HCT116 (cell line): ENCODE data around the gene PRR29. TPM values are rescaled to one million over a fixed set of nuclear protein-coding genes. Genes with fewer than 3 reads are reported as not detected.
A peak's percentile ranks its signal among the peaks of the same experiment; 100 is the strongest.

ENCODE experiments used
- ATAC-seq: fragments of 200-7000 bp; cut with Tn5 transposase; 2 replicates; pipeline ENCODE4 v1.9.1; 2020; ENCODE audit warnings: mild to moderate bottlenecking, moderate library complexity
- BruUV-seq: library from RNA; stranded (reverse); fragments of 400-500 nt; replicated peaks from 2 replicates; lab custom pipeline; 2021; lab: Mats Ljungman, UMichigan
- CTCF ChIA-PET: fragments of 300-600 bp; sonication (Branson Sonifier 250); formaldehyde crosslinking; loops from one replicate; lab custom pipeline; 2021; ENCODE audit warnings: antibody characterized with exemption; lab: Charles Lee
- POLR2A ChIA-PET: fragments of 300-600, 350-600 bp; sonication (Branson Sonifier 250); formaldehyde crosslinking; loops from one replicate; lab custom pipeline; 2021; ENCODE audit warnings: antibody characterized with exemption; lab: Charles Lee
- RAD21 ChIA-PET, 2 experiments: fragments of 300-600 bp; sonication (Branson Sonifier 250); formaldehyde crosslinking; loops; one replicate each; lab custom pipeline; 2023; ENCODE audit warnings: low total read pairs in 2 of 2; ENCODE audit not compliant: uncharacterized antibody in 2 of 2, unreplicated experiment in 2 of 2, low non-redundant PET in 1 of 2; lab: Charles Lee
- DNase-seq: peaks from one replicate; pipeline ENCODE4 v3.0.0-alpha.2; 2010; ENCODE audit warnings: low read depth, low spot score
- H2AFZ ChIP-seq: fragments of 200-600 bp; shearing (Covaris generic), sonication (generic); 2 replicates; pipeline ENCODE4 v1.6.1; 2017; ENCODE audit warnings: low read depth, mixed run types, mixed read lengths, antibody characterized with exemption, low read length; ENCODE audit not compliant: poor library complexity, severe bottlenecking
- H3K27ac ChIP-seq: 2 replicates; pipeline ENCODE4 v1.5.1; 2012; ENCODE audit warnings: low read depth, low read length
- H3K27me3 ChIP-seq: fragments of 200-600 bp; sonication (generic); 2 replicates; pipeline ENCODE4 v1.6.1; 2016; ENCODE audit warnings: mixed run types, low read length, mixed read lengths; ENCODE audit not compliant: insufficient read depth
- H3K36me3 ChIP-seq, 2 experiments: fragments of 200-500 bp in 1 of 2; fragments of 200-600 bp in 1 of 2; sonication (Bioruptor generic) in 1 of 2; sonication (generic) in 1 of 2; 2 replicates each; pipeline versions ENCODE4 v1.5.1 to v1.6.1; 2014 to 2016; ENCODE audit warnings: low read length in 2 of 2, inconsistent platforms in 1 of 2, mixed read lengths in 1 of 2, mixed run types in 1 of 2; ENCODE audit not compliant: insufficient read depth in 2 of 2, control insufficient read depth in 1 of 2
- H3K4me1 ChIP-seq, 2 experiments: fragments of 200-600 bp in 1 of 2; sonication (generic) in 1 of 2; 2 replicates each; pipeline versions ENCODE4 v1.5.1 to v1.6.1; 2012 to 2017; ENCODE audit warnings: low read length in 2 of 2, inconsistent platforms in 1 of 2, mild to moderate bottlenecking in 1 of 2, mixed read lengths in 1 of 2, mixed run types in 1 of 2, moderate library complexity in 1 of 2; ENCODE audit not compliant: insufficient read depth in 2 of 2, control insufficient read depth in 1 of 2
- H3K4me2 ChIP-seq: fragments of 200-600 bp; sonication (generic); 2 replicates; pipeline ENCODE4 v1.6.1; 2017; ENCODE audit warnings: mixed run types, low read length, mixed read lengths
- H3K4me3 ChIP-seq, 2 experiments: fragments of 200-600 bp in 1 of 2; sonication (generic) in 1 of 2; replicated peaks in 1 of 2; 2 replicates each; pipeline ENCODE4 v1.5.1; 2011 to 2016; ENCODE audit warnings: low read length in 2 of 2, control low read depth in 1 of 2, low read depth in 1 of 2, mild to moderate bottlenecking in 1 of 2, mixed read lengths in 1 of 2, mixed run types in 1 of 2
- H3K79me2 ChIP-seq: fragments of 200-600 bp; sonication (generic); 2 replicates; pipeline ENCODE4 v1.6.1; 2017; ENCODE audit warnings: mild to moderate bottlenecking, mixed run types, low read length, moderate library complexity, mixed read lengths; ENCODE audit not compliant: insufficient read depth
- H3K9ac ChIP-seq: fragments of 200-600 bp; sonication (generic); 2 replicates; pipeline ENCODE4 v1.6.1; 2016; ENCODE audit warnings: low read length, mixed read lengths
- H3K9me2 ChIP-seq: fragments of 200-600 bp; sonication (generic), shearing (Covaris generic); 2 replicates; pipeline ENCODE4 v1.6.1; 2017; ENCODE audit warnings: mixed run types, mild to moderate bottlenecking, moderate library complexity; ENCODE audit not compliant: insufficient read depth
- H3K9me3 ChIP-seq, 2 experiments: fragments of 200-500 bp in 1 of 2; fragments of 200-600 bp in 1 of 2; sonication (Bioruptor generic) in 1 of 2; sonication (generic) in 1 of 2; 2 replicates each; pipeline ENCODE4 v1.6.1; 2014 to 2017; ENCODE audit warnings: low read length in 2 of 2, mixed read lengths in 2 of 2, inconsistent platforms in 1 of 2, low read depth in 1 of 2, mild to moderate bottlenecking in 1 of 2, mixed run types in 1 of 2, moderate library complexity in 1 of 2; ENCODE audit not compliant: control insufficient read depth in 1 of 2, insufficient read depth in 1 of 2
- H4K20me1 ChIP-seq: fragments of 200-600 bp; sonication (generic), shearing (Covaris generic); 2 replicates; pipeline ENCODE4 v1.6.1; 2017; ENCODE audit warnings: mixed run types, mild to moderate bottlenecking, moderate library complexity; ENCODE audit not compliant: insufficient read depth
- CBX3 ChIP-seq: IDR thresholded peaks from 2 replicates; pipeline ENCODE4 v1.6.1; 2012; ENCODE audit warnings: low read depth
- CEBPB ChIP-seq: IDR thresholded peaks from 2 replicates; pipeline ENCODE4 v1.6.1; 2012; ENCODE audit warnings: low read depth
- EGR1 ChIP-seq: IDR thresholded peaks from 2 replicates; pipeline ENCODE4 v1.6.1; 2012; ENCODE audit warnings: low read depth
- ELF1 ChIP-seq: IDR thresholded peaks from 2 replicates; pipeline ENCODE4 v1.6.1; 2012; ENCODE audit warnings: low read depth, borderline replicate concordance
- EZH2phosphoT487 ChIP-seq: fragments of 200-600 bp; IDR thresholded peaks from 2 replicates; pipeline ENCODE4 v1.6.1; 2018; ENCODE audit warnings: antibody characterized with exemption, borderline replicate concordance
- FOSL1 ChIP-seq: IDR thresholded peaks from 2 replicates; pipeline ENCODE4 v1.6.1; 2012; ENCODE audit warnings: low read depth
- JUND ChIP-seq: IDR thresholded peaks from 2 replicates; pipeline ENCODE4 v1.6.1; 2012
- POLR2A ChIP-seq: IDR thresholded peaks from 2 replicates; pipeline ENCODE4 v1.7.0; 2011; ENCODE audit warnings: borderline replicate concordance; ENCODE audit not compliant: insufficient read depth, insufficient read length; ENCODE audit errors: extremely low read depth
- POLR2AphosphoS5 ChIP-seq: IDR thresholded peaks from 2 replicates; pipeline ENCODE4 v1.6.1; 2011; ENCODE audit warnings: mild to moderate bottlenecking, low read depth, low read length, moderate library complexity
- SP1 ChIP-seq: IDR thresholded peaks from 2 replicates; pipeline ENCODE4 v1.6.1; 2012; ENCODE audit warnings: low read depth
- YY1 ChIP-seq: IDR thresholded peaks from 2 replicates; pipeline ENCODE4 v1.6.1; 2011; ENCODE audit warnings: low read length, low read depth, moderate library complexity, mild to moderate bottlenecking; ENCODE audit not compliant: insufficient replicate concordance; ENCODE audit errors: extremely low read depth
- ZFX ChIP-seq: fragments of 450-650 bp; IDR thresholded peaks from 2 replicates; pipeline ENCODE4 v1.6.1; 2017
- intact Hi-C: fragments of 100-400 bp; cut with micrococcal nuclease; formaldehyde crosslinking; loops from 2 replicates; pipeline ENCODE4 v1.10.0; 2022
- total RNA-seq: library from RNA; stranded (reverse); gene quantifications from one replicate; pipeline ENCODE4 v1.2.1, GENCODE V29; 2021; ENCODE audit not compliant: unreplicated experiment
- TF ChIP-seq, protein P1 (sequence below): IDR thresholded peaks from 2 replicates; pipeline ENCODE4 v1.6.1; 2011; ENCODE audit warnings: mild to moderate bottlenecking, low read length, moderate library complexity; ENCODE audit not compliant: insufficient replicate concordance; ENCODE audit errors: extremely low read depth
- TF ChIP-seq, protein P2 (sequence below): IDR thresholded peaks from 2 replicates; pipeline ENCODE4 v1.6.1; 2012
- TF ChIP-seq, protein P3 (sequence below): IDR thresholded peaks from 2 replicates; pipeline ENCODE4 v1.6.1; 2012; ENCODE audit warnings: low read depth
- TF ChIP-seq, protein P4 (sequence below): IDR thresholded peaks from 2 replicates; pipeline ENCODE4 v1.6.1; 2012
- TF ChIP-seq, protein P5 (sequence below), 3 experiments: fragments of 200-600 bp in 1 of 3; sonication (generic) in 1 of 3; IDR thresholded peaks in 2 of 3; conservative IDR thresholded peaks in 1 of 3; 2 replicates each; pipeline ENCODE4 v1.5.1; 2012 to 2017; ENCODE audit warnings: low read depth in 2 of 3, low read length in 2 of 3, antibody characterized with exemption in 1 of 3, borderline replicate concordance in 1 of 3, control low read depth in 1 of 3, mild to moderate bottlenecking in 1 of 3, mixed read lengths in 1 of 3, mixed run types in 1 of 3, moderate library complexity in 1 of 3; ENCODE audit not compliant: insufficient read depth in 1 of 3

The PRR29 gene
- total RNA-seq, 1 experiment from 2014 or later: not detected

DNA sequence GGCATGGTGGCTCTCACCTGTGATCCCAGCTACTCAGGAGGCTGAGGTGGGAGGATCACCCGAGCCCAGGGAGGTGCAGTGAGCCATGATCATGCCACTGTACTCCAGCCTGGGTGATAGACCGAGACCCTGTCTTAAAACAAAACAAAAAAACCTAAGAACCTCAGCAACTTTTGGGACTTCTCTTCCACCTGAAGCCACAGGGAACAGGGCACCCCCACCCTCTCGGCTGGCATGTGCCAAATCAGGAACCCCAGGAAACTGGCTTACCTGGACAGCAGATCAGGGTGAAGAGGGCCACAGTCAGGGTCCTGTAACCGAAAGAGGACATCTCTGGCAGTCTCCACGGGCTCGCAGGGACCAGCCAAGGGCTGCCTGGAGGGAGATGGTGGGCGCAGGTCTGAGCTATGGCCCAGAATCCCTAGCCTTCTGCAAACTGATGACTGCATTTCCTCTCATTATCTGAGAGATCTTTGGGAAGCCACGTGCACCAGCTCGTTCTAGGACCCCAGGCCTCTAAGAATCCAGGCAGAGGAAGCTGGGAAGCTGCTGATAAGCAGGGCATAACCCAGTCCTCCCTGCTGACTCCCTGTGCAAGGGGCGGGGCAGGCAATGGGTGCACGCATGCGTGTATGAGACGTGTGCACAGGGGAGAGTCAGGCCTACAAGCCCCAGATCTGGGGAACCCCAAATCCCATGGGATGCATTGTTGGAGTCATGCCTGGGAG lies 8.4 kb downstream of the PRR29 start:
- ChIA-PET CTCF (interaction anchor here (1.4 to 3.1 kb wide), 5 partner anchors 10 to 127 kb away, joined by 3 to 18 read pairs (median 6); no protein-coding TSS in a partner anchor), POLR2A (interaction anchor here (0.8 kb wide), 1 partner anchor 117 kb away, joined by 3 read pairs; no protein-coding TSS in a partner anchor), RAD21 (no interaction called here)
- Histone ChIP-seq H3K4me2 (peak overlapping the region; percentile 71), H3K27ac (no peak overlapping the region), H3K79me2 (no peaks in the 10 kb centered on the region), H4K20me1 (no peaks in the 10 kb centered on the region), H3K27me3 (no peaks in the 10 kb centered on the region), H3K36me3 (no peaks in the 10 kb centered on the region), H2AFZ (no peak overlapping the region), H3K9me3 (no peaks in the 10 kb centered on the region), H3K4me1 (peaks cover 14 to 41% of the 10 kb centered on the region in 2 experiments), H3K9ac (no peak overlapping the region), H3K4me3 (no peak overlapping the region), H3K9me2 (no peaks in the 10 kb centered on the region)
- TF ChIP-seq POLR2AphosphoS5 (no peak), ZFX (no peak), EZH2phosphoT487 (no peak), CEBPB (no peak), SP1 (no peak), YY1 (no peak), ELF1 (no peak), JUND (no peak), FOSL1 (no peak), EGR1 (no peak), CBX3 (no peak), POLR2A (no peak)
- TF ChIP-seq, protein P1, sequence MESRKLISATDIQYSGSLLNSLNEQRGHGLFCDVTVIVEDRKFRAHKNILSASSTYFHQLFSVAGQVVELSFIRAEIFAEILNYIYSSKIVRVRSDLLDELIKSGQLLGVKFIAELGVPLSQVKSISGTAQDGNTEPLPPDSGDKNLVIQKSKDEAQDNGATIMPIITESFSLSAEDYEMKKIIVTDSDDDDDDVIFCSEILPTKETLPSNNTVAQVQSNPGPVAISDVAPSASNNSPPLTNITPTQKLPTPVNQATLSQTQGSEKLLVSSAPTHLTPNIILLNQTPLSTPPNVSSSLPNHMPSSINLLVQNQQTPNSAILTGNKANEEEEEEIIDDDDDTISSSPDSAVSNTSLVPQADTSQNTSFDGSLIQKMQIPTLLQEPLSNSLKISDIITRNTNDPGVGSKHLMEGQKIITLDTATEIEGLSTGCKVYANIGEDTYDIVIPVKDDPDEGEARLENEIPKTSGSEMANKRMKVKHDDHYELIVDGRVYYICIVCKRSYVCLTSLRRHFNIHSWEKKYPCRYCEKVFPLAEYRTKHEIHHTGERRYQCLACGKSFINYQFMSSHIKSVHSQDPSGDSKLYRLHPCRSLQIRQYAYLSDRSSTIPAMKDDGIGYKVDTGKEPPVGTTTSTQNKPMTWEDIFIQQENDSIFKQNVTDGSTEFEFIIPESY: no peak
- TF ChIP-seq, protein P2, sequence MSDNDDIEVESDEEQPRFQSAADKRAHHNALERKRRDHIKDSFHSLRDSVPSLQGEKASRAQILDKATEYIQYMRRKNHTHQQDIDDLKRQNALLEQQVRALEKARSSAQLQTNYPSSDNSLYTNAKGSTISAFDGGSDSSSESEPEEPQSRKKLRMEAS: no peak
- TF ChIP-seq, protein P3, sequence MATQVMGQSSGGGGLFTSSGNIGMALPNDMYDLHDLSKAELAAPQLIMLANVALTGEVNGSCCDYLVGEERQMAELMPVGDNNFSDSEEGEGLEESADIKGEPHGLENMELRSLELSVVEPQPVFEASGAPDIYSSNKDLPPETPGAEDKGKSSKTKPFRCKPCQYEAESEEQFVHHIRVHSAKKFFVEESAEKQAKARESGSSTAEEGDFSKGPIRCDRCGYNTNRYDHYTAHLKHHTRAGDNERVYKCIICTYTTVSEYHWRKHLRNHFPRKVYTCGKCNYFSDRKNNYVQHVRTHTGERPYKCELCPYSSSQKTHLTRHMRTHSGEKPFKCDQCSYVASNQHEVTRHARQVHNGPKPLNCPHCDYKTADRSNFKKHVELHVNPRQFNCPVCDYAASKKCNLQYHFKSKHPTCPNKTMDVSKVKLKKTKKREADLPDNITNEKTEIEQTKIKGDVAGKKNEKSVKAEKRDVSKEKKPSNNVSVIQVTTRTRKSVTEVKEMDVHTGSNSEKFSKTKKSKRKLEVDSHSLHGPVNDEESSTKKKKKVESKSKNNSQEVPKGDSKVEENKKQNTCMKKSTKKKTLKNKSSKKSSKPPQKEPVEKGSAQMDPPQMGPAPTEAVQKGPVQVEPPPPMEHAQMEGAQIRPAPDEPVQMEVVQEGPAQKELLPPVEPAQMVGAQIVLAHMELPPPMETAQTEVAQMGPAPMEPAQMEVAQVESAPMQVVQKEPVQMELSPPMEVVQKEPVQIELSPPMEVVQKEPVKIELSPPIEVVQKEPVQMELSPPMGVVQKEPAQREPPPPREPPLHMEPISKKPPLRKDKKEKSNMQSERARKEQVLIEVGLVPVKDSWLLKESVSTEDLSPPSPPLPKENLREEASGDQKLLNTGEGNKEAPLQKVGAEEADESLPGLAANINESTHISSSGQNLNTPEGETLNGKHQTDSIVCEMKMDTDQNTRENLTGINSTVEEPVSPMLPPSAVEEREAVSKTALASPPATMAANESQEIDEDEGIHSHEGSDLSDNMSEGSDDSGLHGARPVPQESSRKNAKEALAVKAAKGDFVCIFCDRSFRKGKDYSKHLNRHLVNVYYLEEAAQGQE: no peak
- TF ChIP-seq, protein P4, sequence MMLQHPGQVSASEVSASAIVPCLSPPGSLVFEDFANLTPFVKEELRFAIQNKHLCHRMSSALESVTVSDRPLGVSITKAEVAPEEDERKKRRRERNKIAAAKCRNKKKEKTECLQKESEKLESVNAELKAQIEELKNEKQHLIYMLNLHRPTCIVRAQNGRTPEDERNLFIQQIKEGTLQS: no peak
- TF ChIP-seq, protein P5, sequence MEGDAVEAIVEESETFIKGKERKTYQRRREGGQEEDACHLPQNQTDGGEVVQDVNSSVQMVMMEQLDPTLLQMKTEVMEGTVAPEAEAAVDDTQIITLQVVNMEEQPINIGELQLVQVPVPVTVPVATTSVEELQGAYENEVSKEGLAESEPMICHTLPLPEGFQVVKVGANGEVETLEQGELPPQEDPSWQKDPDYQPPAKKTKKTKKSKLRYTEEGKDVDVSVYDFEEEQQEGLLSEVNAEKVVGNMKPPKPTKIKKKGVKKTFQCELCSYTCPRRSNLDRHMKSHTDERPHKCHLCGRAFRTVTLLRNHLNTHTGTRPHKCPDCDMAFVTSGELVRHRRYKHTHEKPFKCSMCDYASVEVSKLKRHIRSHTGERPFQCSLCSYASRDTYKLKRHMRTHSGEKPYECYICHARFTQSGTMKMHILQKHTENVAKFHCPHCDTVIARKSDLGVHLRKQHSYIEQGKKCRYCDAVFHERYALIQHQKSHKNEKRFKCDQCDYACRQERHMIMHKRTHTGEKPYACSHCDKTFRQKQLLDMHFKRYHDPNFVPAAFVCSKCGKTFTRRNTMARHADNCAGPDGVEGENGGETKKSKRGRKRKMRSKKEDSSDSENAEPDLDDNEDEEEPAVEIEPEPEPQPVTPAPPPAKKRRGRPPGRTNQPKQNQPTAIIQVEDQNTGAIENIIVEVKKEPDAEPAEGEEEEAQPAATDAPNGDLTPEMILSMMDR (IDR thresholded peaks at IDR 0.05 in 2 of 3, conservative IDR thresholded peaks at IDR 0.05 in 1 of 3; ENCODE audit: borderline replicate concordance in 1 of 3, insufficient read depth in 1 of 3, low read depth in 2 of 3, low read length in 2 of 3): no peak
- DNase-seq: no peak
- BruUV-seq: no TSS peak
- intact Hi-C loops: no loop called here
- 0 out of 2 replicates have a peak, but pooled peaks have one; percentile 4 for ATAC-seq
